ENCODE results near the gene PRICKLE2.

PRICKLE2 gene

DNA sequence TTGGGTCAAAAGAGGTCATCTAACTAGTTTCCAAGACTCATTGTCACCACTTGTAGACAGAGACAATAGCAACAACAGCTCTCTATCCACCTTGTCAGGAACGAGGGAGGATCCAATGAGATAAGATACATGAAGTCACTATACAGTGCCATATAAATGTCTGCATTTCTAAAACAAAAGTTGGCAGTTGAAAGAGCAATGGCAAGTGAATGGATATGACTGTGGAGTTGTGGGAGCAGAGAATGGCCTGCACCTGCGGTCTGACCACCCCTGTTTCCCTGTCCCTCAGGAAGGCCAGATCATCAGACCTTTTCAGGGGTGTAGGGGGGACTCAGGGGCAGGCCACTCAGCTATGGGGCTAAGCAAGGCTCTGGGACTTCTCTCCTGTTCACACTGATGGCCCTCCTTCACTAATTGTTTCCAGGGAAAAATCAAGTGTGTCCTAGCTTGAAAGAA, 161.3 kb downstream of the PRICKLE2 start:
- no peak for DNase-seq

GRCh38 chr3:64063207-64063982, 161.9 kb downstream of the PRICKLE2 start:
- no peak for DNase-seq

DNA sequence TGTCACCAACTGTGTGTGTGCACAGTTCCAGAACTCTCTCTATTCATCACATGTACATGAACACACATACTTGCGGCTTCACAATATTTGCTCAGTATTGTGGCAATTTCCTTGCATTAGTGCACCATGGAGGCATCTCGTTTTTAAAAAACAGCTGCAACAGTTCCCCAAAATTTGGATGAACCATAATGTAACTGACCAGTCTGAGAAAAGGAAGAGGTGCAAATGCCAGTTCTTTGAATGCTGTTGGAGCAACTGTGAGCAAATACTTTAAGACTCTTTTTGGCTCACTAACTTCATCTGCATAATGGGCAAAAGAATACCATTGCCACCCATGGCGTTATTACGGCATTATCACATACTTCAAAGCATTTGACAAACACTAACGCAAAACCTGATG, 163.6 kb downstream of the PRICKLE2 start:
- no peak for DNase-seq

GRCh38 chr3:64059484-64060175, 165.6 kb downstream of the PRICKLE2 start:
- DNase-seq: no peak

- DNase-seq: no peak
Measured at GRCh38 chr3:64058566-64058965, 166.7 kb downstream of the PRICKLE2 start.

DNA sequence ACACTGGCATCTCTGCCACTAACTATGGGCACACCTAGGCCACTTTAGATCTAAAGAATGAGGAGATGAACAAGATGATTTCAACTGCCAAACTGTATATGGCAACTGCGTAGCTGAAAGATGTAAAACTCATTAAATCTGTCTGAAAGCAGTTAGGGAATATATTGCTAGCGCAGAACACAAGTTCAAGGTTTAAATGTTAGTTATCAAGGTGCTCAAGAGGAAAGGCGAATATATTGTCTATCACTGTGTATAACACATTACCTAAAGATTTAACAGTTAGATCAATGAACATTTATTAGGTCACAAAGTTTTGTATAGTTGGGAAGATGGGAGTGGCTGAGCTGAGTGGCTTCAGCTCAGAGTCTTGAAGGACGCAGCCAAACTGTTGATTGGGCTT, 168.0 kb downstream of the PRICKLE2 start:
- DNase-seq: no peak

DNA sequence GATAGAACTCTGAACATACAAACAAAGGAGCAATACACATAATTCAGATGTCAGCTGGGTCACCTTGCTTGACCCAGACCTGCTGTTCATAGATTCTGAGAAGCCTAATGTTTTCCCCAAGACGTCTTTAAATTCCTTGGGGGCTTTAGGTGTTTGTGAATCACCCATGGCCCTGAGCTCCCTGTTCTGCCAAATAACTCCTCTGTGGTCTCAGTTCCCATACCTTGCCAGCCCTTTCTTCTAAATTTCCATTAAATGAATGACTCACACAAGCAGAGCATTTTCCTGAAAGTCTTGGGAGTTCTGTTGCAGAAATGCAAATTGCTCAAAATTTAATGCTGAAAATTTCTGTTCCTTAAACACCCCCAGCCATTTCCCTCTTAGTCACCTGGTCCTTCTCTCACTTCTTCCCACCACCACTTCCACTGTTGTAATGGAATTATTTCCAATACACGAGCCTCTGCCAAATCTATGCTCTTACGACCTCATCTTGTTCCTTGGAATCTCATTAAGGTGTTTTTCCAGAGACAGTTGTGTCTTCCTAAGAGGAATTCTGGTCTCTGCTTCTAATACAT, 168.6 kb downstream of the PRICKLE2 start:
- DNase-seq: no peak

- DNase-seq: no peak
Measured at GRCh38 chr3:64055076-64055475, 170.2 kb downstream of the PRICKLE2 start.

- DNase-seq: no peak
Measured at GRCh38 chr3:64054488-64054887, 170.8 kb downstream of the PRICKLE2 start.

- no peak for DNase-seq
Measured at GRCh38 chr3:64053581-64053980, 171.7 kb downstream of the PRICKLE2 start.

DNA sequence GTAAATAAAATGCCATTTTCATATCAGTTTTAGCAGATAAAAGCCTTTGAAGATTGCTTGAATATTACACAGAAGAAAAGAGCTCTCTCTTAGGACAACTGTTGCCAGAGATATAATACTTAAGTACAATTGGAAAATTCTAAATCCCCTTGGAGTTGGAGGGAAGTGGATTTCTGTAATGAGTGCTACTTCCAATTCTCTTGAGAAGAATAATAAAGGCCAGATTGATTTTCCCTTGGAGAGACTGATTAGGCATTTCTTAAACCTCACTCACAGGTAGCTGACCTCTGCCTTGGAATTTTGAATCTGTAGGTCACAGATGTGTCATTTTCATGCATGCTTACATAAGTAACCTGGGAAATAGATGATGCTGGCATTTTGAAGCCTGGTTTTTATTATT, 172.1 kb downstream of the PRICKLE2 start:
- no peak for DNase-seq

GRCh38 chr3:64049832-64050231, 175.4 kb downstream of the PRICKLE2 start:
- DNase-seq: no peak

GRCh38 chr3:64049136-64049535, 176.1 kb downstream of the PRICKLE2 start:
- no peak for DNase-seq

- no peak for DNase-seq
Measured at GRCh38 chr3:64048631-64049061, 176.6 kb downstream of the PRICKLE2 start.

DNA sequence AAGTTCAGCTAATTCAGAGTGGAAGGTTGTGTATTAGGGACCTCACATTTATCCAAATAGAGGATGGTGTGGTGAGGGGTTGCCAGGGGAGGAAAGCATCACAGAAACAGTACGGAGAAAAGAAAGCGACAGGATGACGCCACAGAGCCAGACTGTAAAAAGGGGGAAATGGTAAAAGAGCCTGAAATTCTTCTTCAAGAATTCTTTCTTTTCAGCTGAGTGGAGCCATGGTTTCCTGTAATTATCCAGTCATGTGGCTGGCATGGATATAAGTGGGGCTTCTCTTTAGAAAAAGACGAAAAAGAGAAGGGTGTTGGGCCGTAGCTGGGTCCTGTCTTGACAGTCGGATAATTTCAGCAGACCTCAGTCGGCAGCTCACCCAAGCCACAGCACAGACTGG, 177.5 kb downstream of the PRICKLE2 start:
- no peak for DNase-seq

GRCh38 chr3:64046996-64047594, 178.2 kb downstream of the PRICKLE2 start:
- DNase-seq: no peak

DNA sequence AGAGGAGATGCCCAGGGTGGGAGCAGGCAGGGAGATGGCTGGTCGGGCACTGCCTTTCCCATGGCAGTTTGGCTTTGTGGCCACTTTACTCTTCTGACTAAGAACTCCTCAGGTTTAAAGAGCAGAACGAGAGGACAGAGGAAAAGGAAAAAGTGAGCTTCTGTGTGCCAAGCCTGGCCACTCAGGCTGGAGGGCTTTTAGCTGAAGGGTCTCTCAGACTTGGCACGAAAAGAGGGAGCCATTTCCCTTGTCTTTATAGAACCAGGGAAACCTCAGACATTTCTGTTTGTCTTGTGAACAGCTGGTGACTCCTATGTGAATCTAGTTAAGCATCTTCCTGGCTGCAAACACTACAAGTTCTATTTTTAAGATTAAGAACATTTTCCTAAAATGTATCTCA, 178.7 kb downstream of the PRICKLE2 start:
- no peak for DNase-seq

- DNase-seq: no peak
Measured at GRCh38 chr3:64042952-64043351, 182.3 kb downstream of the PRICKLE2 start.

Measured in CD4-positive, alpha-beta T cell treated with Interferon alpha-2 for 1 hour (primary cell).